IMR-90 (cell line): ENCODE data around the gene DENND2D. TPM values are rescaled to one million over a fixed set of nuclear protein-coding genes. Genes with fewer than 3 reads are reported as not detected.

ENCODE experiments used
- ATAC-seq: fragments of 200-7000 bp; cut with Tn5 transposase; 2 replicates; pipeline ENCODE4 v1.9.1; 2020; ENCODE audit warnings: low read depth, mild to moderate bottlenecking, moderate library complexity
- BruUV-seq: library from RNA; stranded (reverse); fragments of 400-500 nt; replicated peaks from 2 replicates; lab custom pipeline; 2021; lab: Mats Ljungman, UMichigan
- CTCF ChIA-PET: fragments of 300-600 bp; formaldehyde crosslinking; extraction: SDS; loops from one replicate; lab custom pipeline; 2021; ENCODE audit warnings: antibody characterized with exemption; lab: Yijun Ruan, JAX
- POLR2A ChIA-PET: fragments of 300-600 bp; sonication (Branson Sonifier 250); formaldehyde crosslinking; loops from one replicate; lab custom pipeline; 2022; ENCODE audit warnings: antibody characterized with exemption; ENCODE audit not compliant: unreplicated experiment; lab: Charles Lee
- DNase-seq: peaks from one replicate; pipeline ENCODE4 v3.0.0; 2013
- H2AFZ ChIP-seq: replicated peaks from 2 replicates; pipeline ENCODE3; 2013; ENCODE audit warnings: low read length, mild to moderate bottlenecking; ENCODE audit not compliant: poor library complexity
- H2AK5ac ChIP-seq: 2 replicates; pipeline ENCODE4 v1.6.1; 2013; ENCODE audit warnings: low read depth, low read length, inconsistent platforms
- H2AK9ac ChIP-seq: replicated peaks from 2 replicates; pipeline ENCODE3; 2013; ENCODE audit warnings: mild to moderate bottlenecking, low read depth, low read length, moderate library complexity; ENCODE audit not compliant: poor library complexity
- H2BK120ac ChIP-seq: 2 replicates; pipeline ENCODE4 v1.6.1; 2013; ENCODE audit warnings: low read depth, low read length, inconsistent platforms
- H2BK15ac ChIP-seq: 3 replicates; pipeline ENCODE4 v1.6.1; 2013; ENCODE audit warnings: low read depth, low read length, inconsistent platforms
- H2BK20ac ChIP-seq: 2 replicates; pipeline ENCODE4 v1.6.1; 2013; ENCODE audit warnings: low read depth, mild to moderate bottlenecking, inconsistent platforms, low read length, moderate library complexity
- H2BK5ac ChIP-seq: 2 replicates; pipeline ENCODE4 v1.6.1; 2013; ENCODE audit warnings: mild to moderate bottlenecking, low read depth, low read length, inconsistent platforms; ENCODE audit not compliant: poor library complexity, severe bottlenecking
- H3K14ac ChIP-seq: replicated peaks from 2 replicates; pipeline ENCODE4 v1.6.1; 2013; ENCODE audit warnings: low read depth, low read length, inconsistent platforms
- H3K18ac ChIP-seq: 2 replicates; pipeline ENCODE4 v1.6.1; 2013; ENCODE audit warnings: low read depth, low read length, control low read depth
- H3K23ac ChIP-seq: 2 replicates; pipeline ENCODE4 v1.6.1; 2013; ENCODE audit warnings: low read depth, low read length, inconsistent platforms
- H3K27ac ChIP-seq: 2 replicates; pipeline ENCODE4 v1.5.1; 2013; ENCODE audit warnings: mild to moderate bottlenecking, control low read depth, low read length; ENCODE audit not compliant: insufficient read depth
- H3K27me3 ChIP-seq: 2 replicates; pipeline ENCODE4 v1.6.1; 2013; ENCODE audit warnings: low read length; ENCODE audit not compliant: control insufficient read depth, insufficient read depth
- H3K36me3 ChIP-seq: 2 replicates; pipeline ENCODE4 v1.6.1; 2013; ENCODE audit warnings: low read length, mixed read lengths; ENCODE audit not compliant: control insufficient read depth, insufficient read depth
- H3K4ac ChIP-seq: 2 replicates; pipeline ENCODE4 v1.6.1; 2013; ENCODE audit warnings: low read depth, low read length, inconsistent platforms
- H3K4me1 ChIP-seq: 2 replicates; pipeline ENCODE4 v1.6.1; 2013; ENCODE audit warnings: low read length, mixed read lengths; ENCODE audit not compliant: control insufficient read depth, insufficient read depth
- H3K4me2 ChIP-seq: 2 replicates; pipeline ENCODE4 v1.6.1; 2013; ENCODE audit warnings: low read depth, mild to moderate bottlenecking, control low read depth, low read length, moderate library complexity
- H3K4me3 ChIP-seq: 2 replicates; pipeline ENCODE4 v1.5.1; 2013; ENCODE audit warnings: low read depth, mild to moderate bottlenecking, control low read depth, low read length, moderate library complexity; ENCODE audit not compliant: insufficient read depth
- H3K56ac ChIP-seq: 2 replicates; pipeline ENCODE4 v1.6.1; 2013; ENCODE audit warnings: low read length, inconsistent platforms; ENCODE audit not compliant: insufficient read depth; ENCODE audit errors: extremely low read depth
- H3K79me1 ChIP-seq, 2 experiments: 2 replicates each; pipeline ENCODE4 v1.6.1; 2013; ENCODE audit warnings: low read length in 2 of 2, inconsistent platforms in 1 of 2, low read depth in 1 of 2
- H3K9ac ChIP-seq: 2 replicates; pipeline ENCODE4 v1.6.1; 2013; ENCODE audit warnings: low read depth, low read length, control low read depth
- H3K9me1 ChIP-seq: 2 replicates; pipeline ENCODE4 v1.6.1; 2013; ENCODE audit warnings: low read length, inconsistent platforms; ENCODE audit not compliant: insufficient read depth
- H3K9me3 ChIP-seq: 2 replicates; pipeline ENCODE4 v1.6.1; 2013; ENCODE audit warnings: low read length; ENCODE audit not compliant: control insufficient read depth, insufficient read depth
- H4K20me1 ChIP-seq: 2 replicates; pipeline ENCODE4 v1.6.1; 2013; ENCODE audit warnings: low read length, inconsistent platforms; ENCODE audit not compliant: insufficient read depth
- H4K5ac ChIP-seq: 2 replicates; pipeline ENCODE4 v1.6.1; 2013; ENCODE audit warnings: mild to moderate bottlenecking, low read depth, low read length, control low read depth
- H4K8ac ChIP-seq, 2 experiments: 2 replicates each; pipeline ENCODE4 v1.6.1; 2013; ENCODE audit warnings: low read depth in 2 of 2, low read length in 2 of 2, control low read depth in 1 of 2, inconsistent platforms in 1 of 2
- H4K91ac ChIP-seq: 2 replicates; pipeline ENCODE4 v1.6.1; 2013; ENCODE audit warnings: low read depth, low read length, inconsistent platforms; ENCODE audit not compliant: insufficient read depth
- NFE2L2 ChIP-seq: fragments of 150-350 bp; IDR thresholded peaks from 2 replicates; pipeline ENCODE4 v1.6.1; 2016; ENCODE audit warnings: low read depth, mild to moderate bottlenecking, low read length
- WGBS, 2 experiments: methylation state at CpG; one replicate each; pipeline versions ENCODE4 v1.1.5 to v1.1.7; 2013; ENCODE audit warnings: missing lambda C conversion rate in 2 of 2; ENCODE audit not compliant: insufficient read length in 1 of 2; ENCODE audit errors: extremely low coverage in 2 of 2; 5-methylcytosine and 5-hydroxymethylcytosine counted together
- dilution Hi-C: fragments of 300-500 bp; cut with HindIII; formaldehyde crosslinking; loops from one replicate; pipeline ENCODE4 v1.14.3; 2018; ENCODE audit warnings: low sequenced_read_pairs; ENCODE audit not compliant: unreplicated experiment
- in situ Hi-C: fragments of 300-500 bp; cut with MboI; formaldehyde crosslinking; loops from 3 replicates; pipeline ENCODE4 v1.14.3; 2019; ENCODE audit warnings: low sequenced_read_pairs, inconsistent platforms, mixed read lengths
- intact Hi-C: fragments of 100-400 bp; cut with micrococcal nuclease; formaldehyde crosslinking; loops from 2 replicates; pipeline ENCODE4 v1.10.0; 2022
- polyA plus RNA-seq, 3 experiments: library from polyadenylated mRNA; depleted of rRNA; stranded (reverse); fragments of >200 nt; gene quantifications; 2 replicates each; pipeline ENCODE4 v1.2.3, GENCODE V29; 2012; ENCODE audit warnings: low replicate concordance in 1 of 3
- total RNA-seq: library from RNA; depleted of rRNA; stranded (reverse); fragments of >200 nt; gene quantifications from 2 replicates; pipeline ENCODE4 v1.2.3, GENCODE V29; 2012

The DENND2D gene
- total and polyA plus RNA-seq, 2 of the 4 experiments (the other 2 are of a cell fraction) = 0.86 to 0.90 TPM

DNA sequence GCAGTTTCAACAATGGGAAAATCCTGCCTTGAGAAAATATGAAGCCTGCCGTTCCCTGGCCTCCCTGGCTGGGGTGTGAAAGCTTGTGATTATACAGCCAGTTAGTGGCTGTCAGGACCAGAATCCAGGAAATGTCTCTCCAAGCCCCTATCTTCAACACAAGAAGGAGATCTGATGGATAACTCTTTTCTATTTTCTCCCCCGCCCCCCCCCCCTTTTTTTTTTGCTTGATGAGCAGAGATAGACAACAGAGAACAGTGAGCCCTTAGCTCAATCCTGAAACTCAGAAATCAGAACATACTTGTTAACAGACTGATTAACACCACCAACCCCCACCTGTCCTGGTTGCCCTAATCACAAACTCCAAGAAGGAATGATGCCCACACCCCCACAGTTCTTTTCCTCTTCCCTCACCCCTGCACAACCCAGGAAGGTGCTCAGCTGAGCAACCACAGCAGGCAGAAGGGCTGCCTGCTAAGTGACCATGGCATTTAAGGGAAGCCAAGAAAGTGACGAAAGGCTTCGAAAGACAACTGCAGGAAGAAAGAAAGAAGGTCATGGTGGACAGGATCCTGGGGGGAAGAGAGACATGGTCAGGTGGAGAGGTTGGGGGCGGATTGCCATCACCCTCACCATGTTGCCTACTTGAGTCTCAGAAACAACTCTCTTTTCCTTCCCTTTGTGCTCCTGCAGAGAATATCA lies 12.3 kb upstream of the DENND2D start:
- Histone ChIP-seq H3K79me1 (no peaks in the 10 kb centered on the region), H3K4me2 (no peak overlapping the region), H3K14ac (no peak overlapping the region; the same call in 1 of the 2 replicates), H3K18ac (peak overlapping the region; percentile 64; the same call in 1 of the 2 replicates), H3K9me1 (no peaks in the 10 kb centered on the region; the same call in 1 of the 2 replicates), H2BK20ac (peak overlapping the region; percentile 60; the same call in 1 of the 2 replicates), H3K4ac (peak overlapping the region; percentile 9; the same call in 1 of the 2 replicates), H3K56ac (no peak overlapping the region), H4K20me1 (no peaks in the 10 kb centered on the region), H3K23ac (no peak overlapping the region), H2BK120ac (peak overlapping the region; percentile 33), H4K8ac (no peak overlapping the region), H2AFZ (peak overlapping the region; percentile 68), H2BK15ac (0 out of 3 replicates have a peak overlapping the region, but pooled peaks have one; percentile 34), H3K4me1 (peaks cover 2% of the 10 kb centered on the region), H2AK9ac (no peak overlapping the region), H3K27ac (no peak overlapping the region), H3K4me3 (no peak overlapping the region), H2BK5ac (peak overlapping the region; percentile 45), H4K5ac (peak overlapping the region; percentile 42; the same call in 1 of the 2 replicates), H2AK5ac (no peak overlapping the region), H3K36me3 (no peaks in the 10 kb centered on the region), H3K9ac (no peak overlapping the region), H3K9me3 (no peaks in the 10 kb centered on the region), H3K27me3 (peaks cover 7% of the 10 kb centered on the region), H4K91ac (peak overlapping the region; percentile 23; the same call in 1 of the 2 replicates)
- no TSS peak for BruUV-seq
- DNase-seq = no peak
- ChIA-PET POLR2A (no interaction called here), CTCF (interaction anchor here (2.1 kb wide), 1 partner anchor 11 kb away, joined by 5 read pairs; no protein-coding TSS in a partner anchor)
- in situ Hi-C loops = no loop called here
- 100% methylated on average over 1 of the region's 5 CpGs; no CpG with 5 or more reads in 1 of the 2 experiments for WGBS, 2 experiments
- no peak for TF ChIP-seq NFE2L2
- intact Hi-C loops = no loop called here
- no peak for ATAC-seq
- dilution Hi-C loops = no loop called here
